CD8-positive, alpha-beta memory T cell (primary cell): ENCODE results near the gene NR6A1. TPM values are rescaled to one million over a fixed set of nuclear protein-coding genes. Genes with fewer than 3 reads are reported as not detected.

Source experiments
- CTCF ChIA-PET: fragments of 350-600 bp; sonication (Branson Sonifier 250); formaldehyde crosslinking; loops from one replicate; lab custom pipeline; 2021; ENCODE audit warnings: antibody characterized with exemption; lab: Charles Lee
- POLR2A ChIA-PET: fragments of 350-600 bp; sonication (Branson Sonifier 250); formaldehyde crosslinking; loops from one replicate; lab custom pipeline; 2021; ENCODE audit warnings: antibody characterized with exemption; lab: Charles Lee
- DNase-seq, 5 donors: peaks; one replicate each; pipeline versions ENCODE4 v3.0.0 to v3.0.0-alpha.2; 2020 to 2022; ENCODE audit warnings: mixed read lengths in 1 of 5
- H3K27ac ChIP-seq: one replicate; pipeline ENCODE4 v1.7.0; 2013; ENCODE audit warnings: low read depth, mild to moderate bottlenecking, low read length, moderate library complexity
- H3K27me3 ChIP-seq: 2 replicates; pipeline ENCODE4 v1.7.0; 2013; ENCODE audit warnings: low read length, mild to moderate bottlenecking; ENCODE audit not compliant: insufficient read depth, poor library complexity, severe bottlenecking
- H3K36me3 ChIP-seq: 2 replicates; pipeline ENCODE4 v1.7.0; 2013; ENCODE audit warnings: mild to moderate bottlenecking, low read length, moderate library complexity; ENCODE audit not compliant: insufficient read depth
- H3K4me1 ChIP-seq: 2 replicates; pipeline ENCODE4 v1.7.0; 2013; ENCODE audit warnings: mild to moderate bottlenecking, low read length, moderate library complexity; ENCODE audit not compliant: insufficient read depth
- H3K4me3 ChIP-seq: 2 replicates; pipeline ENCODE4 v1.7.0; 2013; ENCODE audit warnings: mild to moderate bottlenecking, low read length
- H3K9me3 ChIP-seq: 2 replicates; pipeline ENCODE4 v1.7.0; 2013; ENCODE audit warnings: mild to moderate bottlenecking, low read length
- H3K27ac Mint-ChIP-seq, 8 donors: one replicate each; pipeline ENCODE4 v1.8.0; 2020 to 2021; ENCODE audit warnings: mixed read lengths in 8 of 8, mild to moderate bottlenecking in 6 of 8, inconsistent platforms in 3 of 8, moderate library complexity in 3 of 8
- H3K27me3 Mint-ChIP-seq, 2 donors: one replicate each; pipeline ENCODE4 v1.8.0; 2020 to 2021; ENCODE audit warnings: mixed read lengths in 2 of 2, mild to moderate bottlenecking in 1 of 2, moderate library complexity in 1 of 2
- H3K36me3 Mint-ChIP-seq, 3 donors: one replicate each; pipeline ENCODE4 v1.8.0; 2020 to 2021; ENCODE audit warnings: mixed read lengths in 3 of 3, inconsistent platforms in 1 of 3, mild to moderate bottlenecking in 1 of 3
- H3K4me1 Mint-ChIP-seq, 3 donors: one replicate each; pipeline ENCODE4 v1.8.0; 2020 to 2021; ENCODE audit warnings: mixed read lengths in 3 of 3, inconsistent platforms in 1 of 3, mild to moderate bottlenecking in 1 of 3
- H3K4me3 Mint-ChIP-seq, 7 donors: one replicate each; pipeline ENCODE4 v1.8.0; 2020 to 2021; ENCODE audit warnings: mixed read lengths in 7 of 7, mild to moderate bottlenecking in 6 of 7, moderate library complexity in 4 of 7, inconsistent platforms in 2 of 7
- H3K9me3 Mint-ChIP-seq, 5 donors: one replicate each; pipeline ENCODE4 v1.8.0; 2020 to 2022; ENCODE audit warnings: mixed read lengths in 5 of 5, mild to moderate bottlenecking in 3 of 5, moderate library complexity in 2 of 5, inconsistent platforms in 1 of 5
- polyA plus RNA-seq: library from polyadenylated mRNA; unstranded; fragments of 300-500 nt; fragmentation: Illumina TruSeq; gene quantifications from one replicate; pipeline ENCODE4 v1.2.3, GENCODE V29; 2021
- total RNA-seq, 2 experiments: library from RNA; stranded (reverse); gene quantifications; one replicate each; pipeline ENCODE4 v1.2.3, GENCODE V29; 2021

NR6A1 gene
- total and polyA plus RNA-seq, 3 experiments from 2014 or later = 2.4 to 3.0 TPM; not detected in 1

DNA sequence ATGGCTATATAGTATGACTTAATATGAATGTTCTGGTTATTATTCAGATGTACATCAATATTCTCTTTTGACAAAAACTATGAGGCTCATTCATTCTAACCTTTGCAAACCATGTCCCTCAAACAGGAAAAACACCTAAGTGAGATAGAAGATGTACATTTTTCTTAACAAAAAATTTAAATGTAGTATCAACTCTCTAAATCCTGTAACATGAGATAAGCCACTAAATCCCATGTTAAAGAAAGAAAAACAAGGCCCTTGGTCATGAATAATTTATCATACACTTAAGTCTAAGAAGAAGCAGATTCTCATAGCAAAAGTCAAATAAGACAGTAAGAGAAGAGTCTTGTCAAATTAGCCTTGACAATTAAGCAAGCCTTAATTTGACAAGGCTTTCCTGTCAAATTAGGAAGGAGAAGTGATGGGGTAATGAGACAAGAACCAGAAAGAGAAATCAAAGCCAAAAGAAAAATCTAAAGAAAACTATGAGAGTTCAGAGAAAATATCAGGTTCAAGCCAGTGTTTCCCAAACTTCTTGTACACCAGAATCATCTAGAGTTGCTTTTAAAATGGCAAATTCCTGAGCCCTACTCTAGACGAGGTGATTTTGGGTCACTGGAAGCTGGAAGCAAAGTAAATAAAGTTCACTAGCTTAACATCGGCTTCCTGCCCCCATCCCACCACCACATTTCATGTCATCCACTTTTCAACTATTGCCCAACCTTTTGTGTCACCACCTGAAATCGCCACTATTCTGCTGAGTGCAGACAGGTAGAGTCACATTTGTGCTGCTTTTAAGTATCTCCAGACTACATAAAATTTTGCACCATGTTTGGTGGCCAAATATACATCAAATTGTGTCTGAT, 76.5 kb downstream of the NR6A1 start:
- no peak overlapping the region for H3K4me3 ChIP-seq
- H3K27ac ChIP-seq = no peak overlapping the region
- no peaks in the 10 kb centered on the region for H3K36me3 ChIP-seq
- Mint-ChIP-seq H3K36me3 (no peaks in the 10 kb centered on the region), H3K27me3 (peaks cover 2 to 13% of the 10 kb centered on the region in 2 donors), H3K4me3 (no peak overlapping the region), H3K9me3 (no peaks in the 10 kb centered on the region), H3K27ac (no peak overlapping the region), H3K4me1 (no peaks in the 10 kb centered on the region)
- no peaks in the 10 kb centered on the region for H3K4me1 ChIP-seq
- DNase-seq = no peak
- ChIA-PET POLR2A (no interaction called here), CTCF (no interaction called here)
- no peaks in the 10 kb centered on the region for H3K9me3 ChIP-seq
- H3K27me3 ChIP-seq = no peaks in the 10 kb centered on the region

DNA sequence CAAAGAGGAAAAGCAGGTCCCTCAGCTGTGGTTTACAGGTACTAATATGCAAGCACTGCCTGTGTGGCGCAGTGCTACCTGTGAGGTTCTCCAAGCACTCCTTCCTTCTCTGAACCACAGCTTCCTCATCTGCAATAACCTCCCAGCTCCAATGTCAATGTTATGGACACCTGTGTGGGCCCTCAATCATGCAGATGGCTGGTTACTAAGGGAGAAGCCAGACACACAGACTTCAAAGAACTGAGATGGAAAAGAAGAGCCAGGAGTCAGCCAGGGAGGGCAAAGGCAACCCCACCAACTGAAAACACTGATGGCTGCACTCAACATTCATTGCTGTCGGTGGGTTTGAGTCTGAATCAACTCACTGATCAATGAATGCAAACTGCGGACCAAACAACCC, 77.7 kb downstream of the NR6A1 start:
- Mint-ChIP-seq H3K36me3 (no peaks in the 10 kb centered on the region), H3K27ac (no peak overlapping the region), H3K9me3 (no peaks in the 10 kb centered on the region), H3K4me1 (no peaks in the 10 kb centered on the region), H3K4me3 (no peak overlapping the region), H3K27me3 (peaks cover 2 to 13% of the 10 kb centered on the region in 2 donors)
- no peaks in the 10 kb centered on the region for H3K4me1 ChIP-seq
- ChIA-PET CTCF (interaction anchor here (0.9 kb wide), 1 partner anchor 76 kb away, joined by 3 read pairs; no protein-coding TSS in a partner anchor), POLR2A (no interaction called here)
- no peaks in the 10 kb centered on the region for H3K9me3 ChIP-seq
- DNase-seq = no peak
- no peak overlapping the region for H3K4me3 ChIP-seq
- H3K36me3 ChIP-seq = no peaks in the 10 kb centered on the region
- no peak overlapping the region for H3K27ac ChIP-seq
- no peaks in the 10 kb centered on the region for H3K27me3 ChIP-seq

GRCh38 chr9:124688238-124688904, 82.7 kb downstream of the NR6A1 start:
- no peaks in the 10 kb centered on the region for H3K9me3 ChIP-seq
- no peak overlapping the region for H3K27ac ChIP-seq
- no peaks in the 10 kb centered on the region for H3K27me3 ChIP-seq
- POLR2A ChIA-PET = no interaction called here
- Mint-ChIP-seq H3K4me1 (no peaks in the 10 kb centered on the region), H3K4me3 (no peak overlapping the region), H3K36me3 (no peaks in the 10 kb centered on the region), H3K27me3 (peaks cover 2 to 13% of the 10 kb centered on the region in 2 donors), H3K9me3 (no peaks in the 10 kb centered on the region), H3K27ac (no peak overlapping the region)
- CTCF ChIA-PET = no interaction called here
- no peaks in the 10 kb centered on the region for H3K4me1 ChIP-seq
- no peaks in the 10 kb centered on the region for H3K36me3 ChIP-seq
- no peak for DNase-seq
- H3K4me3 ChIP-seq = no peak overlapping the region

- ChIA-PET CTCF (interaction anchor here (1.4 kb wide), 1 partner anchor 86 kb away, joined by 3 read pairs; no protein-coding TSS in a partner anchor), POLR2A (no interaction called here)
- peaks cover 4 to 14% of the 10 kb centered on the region in 2 donors for H3K27me3 Mint-ChIP-seq
- no peaks in the 10 kb centered on the region for H3K4me1 Mint-ChIP-seq
- Histone ChIP-seq H3K27ac (no peak overlapping the region), H3K9me3 (no peaks in the 10 kb centered on the region), H3K4me1 (no peaks in the 10 kb centered on the region), H3K4me3 (no peak overlapping the region), H3K36me3 (no peaks in the 10 kb centered on the region), H3K27me3 (no peaks in the 10 kb centered on the region)
- DNase-seq = no peak
- no peaks in the 10 kb centered on the region for H3K9me3 Mint-ChIP-seq
- no peak overlapping the region for H3K4me3 Mint-ChIP-seq
- no peaks in the 10 kb centered on the region for H3K36me3 Mint-ChIP-seq
- no peak overlapping the region for H3K27ac Mint-ChIP-seq
Observed at GRCh38 chr9:124686918-124687317, 84.2 kb downstream of the NR6A1 start.

GRCh38 chr9:124685217-124685616, 85.9 kb downstream of the NR6A1 start:
- Histone ChIP-seq H3K4me3 (no peak overlapping the region), H3K36me3 (no peaks in the 10 kb centered on the region), H3K9me3 (no peaks in the 10 kb centered on the region), H3K27ac (no peak overlapping the region), H3K27me3 (no peaks in the 10 kb centered on the region), H3K4me1 (no peaks in the 10 kb centered on the region)
- CTCF ChIA-PET = interaction anchor here (0.9 kb wide), 1 partner anchor 61 kb away, joined by 3 read pairs; no protein-coding TSS in a partner anchor
- no peaks in the 10 kb centered on the region for H3K9me3 Mint-ChIP-seq
- H3K4me1 Mint-ChIP-seq = peaks cover 0 to 3% (median 0%) of the 10 kb centered on the region in 3 donors
- no peak for DNase-seq
- no peak overlapping the region for H3K4me3 Mint-ChIP-seq
- H3K27ac Mint-ChIP-seq = no peak overlapping the region
- POLR2A ChIA-PET = no interaction called here
- H3K27me3 Mint-ChIP-seq = peaks cover 4 to 15% of the 10 kb centered on the region in 2 donors
- H3K36me3 Mint-ChIP-seq = no peaks in the 10 kb centered on the region

- Mint-ChIP-seq H3K4me3 (no peak overlapping the region), H3K27me3 (peaks cover 6 to 10% of the 10 kb centered on the region in 2 donors)
Observed at GRCh38 chr9:124684169-124684568, 86.9 kb downstream of the NR6A1 start.

DNA sequence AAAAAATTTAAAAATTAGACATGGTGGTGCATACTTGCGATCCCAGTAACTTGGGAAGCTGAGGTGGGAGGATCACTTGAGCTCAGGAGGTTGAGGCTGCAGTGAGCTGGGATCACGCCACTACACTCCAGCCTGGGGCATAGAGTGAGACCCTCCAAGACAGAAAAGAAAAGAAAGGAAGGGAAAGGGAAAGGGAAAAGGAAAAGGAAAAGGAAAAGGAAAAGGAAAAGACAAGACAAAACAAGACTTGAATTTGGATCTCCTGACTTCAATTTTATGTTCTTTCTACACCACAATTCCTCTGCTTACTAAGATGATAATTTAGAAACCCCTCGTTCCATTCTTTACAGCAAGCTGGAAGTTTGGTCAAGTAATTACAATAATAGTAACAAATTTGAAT, 88.1 kb downstream of the NR6A1 start:
- CTCF ChIA-PET = no interaction called here
- no peaks in the 10 kb centered on the region for H3K36me3 ChIP-seq
- H3K9me3 ChIP-seq = no peaks in the 10 kb centered on the region
- no peaks in the 10 kb centered on the region for H3K27me3 ChIP-seq
- no peaks in the 10 kb centered on the region for H3K36me3 Mint-ChIP-seq
- no peak overlapping the region for H3K27ac ChIP-seq
- no peak overlapping the region for H3K4me3 Mint-ChIP-seq
- peaks cover 8 to 10% of the 10 kb centered on the region in 2 donors for H3K27me3 Mint-ChIP-seq
- DNase-seq = no peak
- no peaks in the 10 kb centered on the region for H3K4me1 ChIP-seq
- H3K4me1 Mint-ChIP-seq = peaks cover 0 to 3% (median 0%) of the 10 kb centered on the region in 3 donors
- no peak overlapping the region for H3K27ac Mint-ChIP-seq
- H3K9me3 Mint-ChIP-seq = no peaks in the 10 kb centered on the region
- POLR2A ChIA-PET = no interaction called here
- no peak overlapping the region for H3K4me3 ChIP-seq

More at GRCh38 chr9:124684169-124684568, 86.9 kb downstream of the NR6A1 start:
- H3K27ac ChIP-seq = no peak overlapping the region
- no peak for DNase-seq
- Mint-ChIP-seq H3K27ac (no peak overlapping the region), H3K36me3 (no peaks in the 10 kb centered on the region), H3K4me1 (peaks cover 0 to 3% (median 0%) of the 10 kb centered on the region in 3 donors), H3K9me3 (no peaks in the 10 kb centered on the region)
- no peaks in the 10 kb centered on the region for H3K27me3 ChIP-seq
- no peaks in the 10 kb centered on the region for H3K36me3 ChIP-seq
- no peaks in the 10 kb centered on the region for H3K9me3 ChIP-seq
- ChIA-PET CTCF (interaction anchor here (0.9 kb wide), 1 partner anchor 60 kb away, joined by 3 read pairs; no protein-coding TSS in a partner anchor), POLR2A (no interaction called here)
- H3K4me1 ChIP-seq = no peaks in the 10 kb centered on the region
- no peak overlapping the region for H3K4me3 ChIP-seq
